Testis (tissue), 3 donors: Measurements from ENCODE around the gene TOMM40. TPM values are rescaled to one million over a fixed set of nuclear protein-coding genes. Genes with fewer than 3 reads are reported as not detected.
"Not testable (repeated sequence)": the region's sequence is repeated elsewhere in the genome, so short reads cannot be mapped to it uniquely, and the experiment has no call there.

Experiments
- DNase-seq: peaks from one replicate; pipeline ENCODE4 v3.0.0-alpha.2; 2019
- H3K27ac ChIP-seq, 2 donors: fragments of 200-600 bp; sonication (generic); one replicate each; pipeline ENCODE4 v1.5.1; 2019
- H3K27me3 ChIP-seq: fragments of 200-600 bp; sonication (generic); one replicate; pipeline ENCODE4 v1.5.1; 2019
- H3K36me3 ChIP-seq: fragments of 200-600 bp; sonication (generic); one replicate; pipeline ENCODE4 v1.5.1; 2017; ENCODE audit warnings: low read depth; ENCODE audit errors: missing control alignments
- H3K4me1 ChIP-seq: fragments of 200-600 bp; sonication (generic); one replicate; pipeline ENCODE4 v1.5.1; 2019
- H3K4me3 ChIP-seq, 2 donors: fragments of 200-600 bp; sonication (generic); one replicate each; pipeline ENCODE4 v1.5.1; 2017 to 2019
- H3K9me3 ChIP-seq: fragments of 200-600 bp; sonication (generic); one replicate; pipeline ENCODE4 v1.5.1; 2017
- POLR2A ChIP-seq: fragments of 450-650 bp; IDR thresholded peaks from one replicate; pipeline ENCODE4 v1.6.1; 2017; ENCODE audit warnings: antibody characterized with exemption, mild to moderate bottlenecking, moderate library complexity
- WGBS, 2 donors: methylation state at CpG; one replicate each; pipeline ENCODE4 v1.1.5; 2018; 5-methylcytosine and 5-hydroxymethylcytosine counted together
- intact Hi-C: fragments of 100-400 bp; cut with DNase I; formaldehyde crosslinking; loops from one replicate; pipeline ENCODE4 v1.15.1; 2023; ENCODE audit warnings: low total_unique reads
- polyA plus RNA-seq: library from polyadenylated mRNA; stranded (reverse); fragments of 350-450 nt; fragmentation: Illumina TruSeq; extraction: RNeasy Lipid Tissue Mini Kit (QIAGEN cat#74804); gene quantifications from one replicate; pipeline ENCODE4 v1.2.3, GENCODE V29; 2014; ENCODE audit warnings: low read depth, low replicate concordance; ENCODE audit not compliant: insufficient read depth
- total RNA-seq, 2 donors: library from RNA; depleted of rRNA; stranded (reverse); fragments of >200 nt; gene quantifications; one replicate each; pipeline ENCODE4 v1.2.3, GENCODE V29; 2016
- TF ChIP-seq, protein P1 (sequence below), 3 experiments: fragments of 450-650 bp in 2 of 3; fragments of 200-600 bp in 1 of 3; sonication (generic) in 1 of 3; IDR thresholded peaks; one replicate each; pipeline ENCODE4 v1.5.1; 2016 to 2019; ENCODE audit warnings: antibody characterized with exemption in 3 of 3, mild to moderate bottlenecking in 2 of 3, moderate library complexity in 1 of 3

The TOMM40 gene
- total and polyA plus RNA-seq, 3 donors from 2014 or later = 43.1 to 67.3 (median 54.7) TPM

DNA sequence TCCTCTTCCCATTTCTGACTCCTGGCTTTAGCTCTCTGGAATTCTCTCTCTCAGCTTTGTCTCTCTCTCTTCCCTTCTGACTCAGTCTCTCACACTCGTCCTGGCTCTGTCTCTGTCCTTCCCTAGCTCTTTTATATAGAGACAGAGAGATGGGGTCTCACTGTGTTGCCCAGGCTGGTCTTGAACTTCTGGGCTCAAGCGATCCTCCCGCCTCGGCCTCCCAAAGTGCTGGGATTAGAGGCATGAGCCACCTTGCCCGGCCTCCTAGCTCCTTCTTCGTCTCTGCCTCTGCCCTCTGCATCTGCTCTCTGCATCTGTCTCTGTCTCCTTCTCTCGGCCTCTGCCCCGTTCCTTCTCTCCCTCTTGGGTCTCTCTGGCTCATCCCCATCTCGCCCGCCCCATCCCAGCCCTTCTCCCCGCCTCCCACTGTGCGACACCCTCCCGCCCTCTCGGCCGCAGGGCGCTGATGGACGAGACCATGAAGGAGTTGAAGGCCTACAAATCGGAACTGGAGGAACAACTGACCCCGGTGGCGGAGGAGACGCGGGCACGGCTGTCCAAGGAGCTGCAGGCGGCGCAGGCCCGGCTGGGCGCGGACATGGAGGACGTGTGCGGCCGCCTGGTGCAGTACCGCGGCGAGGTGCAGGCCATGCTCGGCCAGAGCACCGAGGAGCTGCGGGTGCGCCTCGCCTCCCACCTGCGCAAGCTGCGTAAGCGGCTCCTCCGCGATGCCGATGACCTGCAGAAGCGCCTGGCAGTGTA, 17.2 kb downstream of the TOMM40 start:
- intact Hi-C loops = no loop called here
- H3K4me3 ChIP-seq = peak overlapping the region in 1 of 2 donors; percentile 21
- WGBS, 2 donors = 69 to 76% methylated on average over 17 to 46 of the region's 46 CpGs
- H3K9me3 ChIP-seq = no peaks in the 10 kb centered on the region
- no peak overlapping the region for H3K27ac ChIP-seq
- H3K27me3 ChIP-seq = no peaks in the 10 kb centered on the region
- no peak for DNase-seq
- H3K4me1 ChIP-seq = peaks cover 50% of the 10 kb centered on the region
- TF ChIP-seq, protein P1, sequence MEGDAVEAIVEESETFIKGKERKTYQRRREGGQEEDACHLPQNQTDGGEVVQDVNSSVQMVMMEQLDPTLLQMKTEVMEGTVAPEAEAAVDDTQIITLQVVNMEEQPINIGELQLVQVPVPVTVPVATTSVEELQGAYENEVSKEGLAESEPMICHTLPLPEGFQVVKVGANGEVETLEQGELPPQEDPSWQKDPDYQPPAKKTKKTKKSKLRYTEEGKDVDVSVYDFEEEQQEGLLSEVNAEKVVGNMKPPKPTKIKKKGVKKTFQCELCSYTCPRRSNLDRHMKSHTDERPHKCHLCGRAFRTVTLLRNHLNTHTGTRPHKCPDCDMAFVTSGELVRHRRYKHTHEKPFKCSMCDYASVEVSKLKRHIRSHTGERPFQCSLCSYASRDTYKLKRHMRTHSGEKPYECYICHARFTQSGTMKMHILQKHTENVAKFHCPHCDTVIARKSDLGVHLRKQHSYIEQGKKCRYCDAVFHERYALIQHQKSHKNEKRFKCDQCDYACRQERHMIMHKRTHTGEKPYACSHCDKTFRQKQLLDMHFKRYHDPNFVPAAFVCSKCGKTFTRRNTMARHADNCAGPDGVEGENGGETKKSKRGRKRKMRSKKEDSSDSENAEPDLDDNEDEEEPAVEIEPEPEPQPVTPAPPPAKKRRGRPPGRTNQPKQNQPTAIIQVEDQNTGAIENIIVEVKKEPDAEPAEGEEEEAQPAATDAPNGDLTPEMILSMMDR (IDR thresholded peaks at IDR 0.05) = no peak
- TF ChIP-seq POLR2A = no peak
- no peaks in the 10 kb centered on the region for H3K36me3 ChIP-seq

DNA sequence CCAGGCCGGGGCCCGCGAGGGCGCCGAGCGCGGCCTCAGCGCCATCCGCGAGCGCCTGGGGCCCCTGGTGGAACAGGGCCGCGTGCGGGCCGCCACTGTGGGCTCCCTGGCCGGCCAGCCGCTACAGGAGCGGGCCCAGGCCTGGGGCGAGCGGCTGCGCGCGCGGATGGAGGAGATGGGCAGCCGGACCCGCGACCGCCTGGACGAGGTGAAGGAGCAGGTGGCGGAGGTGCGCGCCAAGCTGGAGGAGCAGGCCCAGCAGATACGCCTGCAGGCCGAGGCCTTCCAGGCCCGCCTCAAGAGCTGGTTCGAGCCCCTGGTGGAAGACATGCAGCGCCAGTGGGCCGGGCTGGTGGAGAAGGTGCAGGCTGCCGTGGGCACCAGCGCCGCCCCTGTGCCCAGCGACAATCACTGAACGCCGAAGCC, 17.8 kb downstream of the TOMM40 start:
- WGBS, 2 donors = 50 to 81% methylated on average over 2 to 44 of the region's 44 CpGs
- no peak for TF ChIP-seq POLR2A
- TF ChIP-seq, protein P1 (IDR thresholded peaks at IDR 0.05) = no peak
- intact Hi-C loops = no loop called here

DNA sequence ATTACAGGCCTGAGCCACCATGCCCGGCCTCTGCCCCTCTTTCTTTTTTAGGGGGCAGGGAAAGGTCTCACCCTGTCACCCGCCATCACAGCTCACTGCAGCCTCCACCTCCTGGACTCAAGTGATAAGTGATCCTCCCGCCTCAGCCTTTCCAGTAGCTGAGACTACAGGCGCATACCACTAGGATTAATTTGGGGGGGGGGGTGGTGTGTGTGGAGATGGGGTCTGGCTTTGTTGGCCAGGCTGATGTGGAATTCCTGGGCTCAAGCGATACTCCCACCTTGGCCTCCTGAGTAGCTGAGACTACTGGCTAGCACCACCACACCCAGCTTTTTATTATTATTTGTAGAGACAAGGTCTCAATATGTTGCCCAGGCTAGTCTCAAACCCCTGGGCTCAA, 18.7 kb downstream of the TOMM40 start:
- H3K27me3 ChIP-seq = no peaks in the 10 kb centered on the region
- intact Hi-C loops = no loop called here
- H3K4me1 ChIP-seq = peaks cover 46% of the 10 kb centered on the region
- H3K36me3 ChIP-seq = no peaks in the 10 kb centered on the region
- H3K27ac ChIP-seq = peak overlapping the region in 1 of 2 donors; percentile 30
- no peak for TF ChIP-seq POLR2A
- TF ChIP-seq, protein P1 (IDR thresholded peaks at IDR 0.05) = no peak
- no peak for DNase-seq
- no peak overlapping the region for H3K4me3 ChIP-seq
- H3K9me3 ChIP-seq = no peaks in the 10 kb centered on the region
- WGBS, 2 donors = 60 to 81% methylated on average over 3 to 5 of the region's 5 CpGs

More for the DNA sequence above, 17.8 kb downstream of the TOMM40 start:
- peak overlapping the region in 1 of 2 donors; percentile 21 for H3K4me3 ChIP-seq
- peaks cover 48% of the 10 kb centered on the region for H3K4me1 ChIP-seq
- no peaks in the 10 kb centered on the region for H3K9me3 ChIP-seq
- no peak overlapping the region for H3K27ac ChIP-seq
- no peaks in the 10 kb centered on the region for H3K36me3 ChIP-seq
- no peak for DNase-seq
- H3K27me3 ChIP-seq = no peaks in the 10 kb centered on the region

DNA sequence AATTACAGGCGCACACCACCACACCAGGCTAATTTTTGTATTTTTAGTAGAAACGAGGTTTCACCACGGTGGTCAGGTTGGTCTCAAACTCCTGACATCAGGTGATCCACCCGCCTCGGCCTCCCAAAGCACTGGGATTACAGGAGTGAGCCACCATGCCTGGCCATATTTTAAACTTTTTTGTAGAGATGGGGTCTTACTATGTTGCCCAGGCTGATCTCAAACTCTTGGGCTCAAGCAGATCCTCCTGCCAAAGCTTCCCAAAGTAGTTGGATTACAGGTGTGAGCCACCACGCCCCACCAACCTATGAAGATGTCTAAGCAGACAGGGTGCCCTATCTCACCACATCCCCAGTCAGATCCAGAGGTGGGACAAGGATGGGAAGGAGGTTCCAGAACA, 20.8 kb downstream of the TOMM40 start:
- intact Hi-C loops, H3K9me3 ChIP-seq, H3K4me3 ChIP-seq, DNase-seq, H3K27me3 ChIP-seq, H3K36me3 ChIP-seq, H3K27ac ChIP-seq: not testable (repeated sequence)
- 94 to 97% methylated on average over 6 of the region's 6 CpGs for whole genome bisulfite sequencing, 2 donors
- H3K4me1 ChIP-seq = peaks cover 37% of the 10 kb centered on the region

DNA sequence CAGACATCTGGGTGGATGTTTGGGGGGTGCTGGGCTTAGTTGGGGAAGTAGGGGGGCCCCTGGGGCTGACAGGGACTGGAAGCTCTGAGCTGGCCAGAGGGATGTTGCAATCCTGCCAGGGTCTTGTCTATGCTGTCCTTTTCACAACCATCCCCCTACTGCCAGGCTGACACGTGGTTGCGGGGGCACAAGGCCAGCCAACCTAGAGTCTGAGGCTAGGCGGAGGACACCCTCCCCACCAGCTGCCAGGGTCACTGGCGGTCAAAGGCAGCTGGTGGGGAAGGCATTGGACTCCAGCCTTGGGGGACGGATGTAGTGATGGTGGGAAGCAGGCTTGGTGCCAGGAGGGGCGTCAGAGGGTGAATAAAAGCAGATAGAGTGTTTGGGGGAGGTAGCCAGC, 21.8 kb downstream of the TOMM40 start:
- H3K4me1 ChIP-seq = peaks cover 37% of the 10 kb centered on the region
- H3K27ac ChIP-seq = no peak overlapping the region
- 36 to 52% methylated on average over 6 of the region's 6 CpGs for WGBS, 2 donors
- intact Hi-C loops = no loop called here
- TF ChIP-seq, protein P1 (IDR thresholded peaks at IDR 0.05) = no peak
- no peak for TF ChIP-seq POLR2A
- no peaks in the 10 kb centered on the region for H3K36me3 ChIP-seq
- no peaks in the 10 kb centered on the region for H3K9me3 ChIP-seq
- no peak overlapping the region for H3K4me3 ChIP-seq
- DNase-seq = peak; percentile 82
- H3K27me3 ChIP-seq = no peaks in the 10 kb centered on the region

DNA sequence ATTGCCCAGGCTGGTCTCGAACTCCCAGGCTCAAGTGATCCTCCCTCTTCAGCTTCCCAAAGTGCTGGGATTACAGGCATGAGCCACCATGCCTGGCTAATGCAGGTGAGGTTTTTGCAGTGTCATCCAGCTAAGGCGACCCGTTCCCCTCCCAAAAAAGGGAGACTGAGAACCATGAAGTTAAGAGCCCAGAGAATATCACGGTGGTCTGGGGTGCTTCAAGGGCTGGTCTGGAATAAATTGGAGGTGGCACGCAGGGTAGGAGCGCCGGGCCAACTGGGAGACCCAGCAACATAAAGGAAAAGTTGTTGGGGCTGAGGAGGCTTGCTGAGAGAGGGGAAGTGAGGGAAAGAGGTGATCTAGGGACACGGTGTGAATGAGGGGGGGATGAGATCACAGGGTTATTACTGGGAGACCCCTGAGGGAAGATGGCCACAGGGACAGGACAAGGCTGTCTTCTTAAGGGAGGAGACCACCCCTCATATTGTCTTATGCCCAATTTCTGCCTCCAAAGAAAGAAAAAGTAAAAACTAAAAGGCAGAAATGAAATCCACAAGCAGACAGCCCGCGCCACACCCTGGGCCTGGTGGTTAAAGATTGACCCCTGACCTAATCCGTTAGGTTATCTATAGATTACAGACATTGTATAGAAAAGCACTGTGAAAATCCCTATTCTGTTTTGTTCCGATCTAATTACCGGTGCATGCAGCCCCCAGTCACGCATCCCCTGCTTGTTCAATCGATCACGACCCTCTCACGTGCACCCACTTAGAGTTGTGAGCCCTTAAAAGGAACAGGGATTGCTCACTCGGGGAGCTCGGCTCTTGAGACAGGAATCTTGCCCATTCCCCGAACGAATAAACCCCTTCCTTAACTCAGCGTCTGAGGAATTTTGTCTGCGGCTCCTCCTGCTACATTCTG, 22.7 kb downstream of the TOMM40 start:
- H3K27me3 ChIP-seq, H3K4me3 ChIP-seq, H3K9me3 ChIP-seq, H3K36me3 ChIP-seq, intact Hi-C loops, DNase-seq: not testable (repeated sequence)
- Histone ChIP-seq H3K4me1 (peaks cover 37% of the 10 kb centered on the region), H3K27ac (peak overlapping the region; percentile 63 to 70)
- WGBS, 2 donors = 46 to 53% methylated on average over 21 to 23 of the region's 23 CpGs

DNA sequence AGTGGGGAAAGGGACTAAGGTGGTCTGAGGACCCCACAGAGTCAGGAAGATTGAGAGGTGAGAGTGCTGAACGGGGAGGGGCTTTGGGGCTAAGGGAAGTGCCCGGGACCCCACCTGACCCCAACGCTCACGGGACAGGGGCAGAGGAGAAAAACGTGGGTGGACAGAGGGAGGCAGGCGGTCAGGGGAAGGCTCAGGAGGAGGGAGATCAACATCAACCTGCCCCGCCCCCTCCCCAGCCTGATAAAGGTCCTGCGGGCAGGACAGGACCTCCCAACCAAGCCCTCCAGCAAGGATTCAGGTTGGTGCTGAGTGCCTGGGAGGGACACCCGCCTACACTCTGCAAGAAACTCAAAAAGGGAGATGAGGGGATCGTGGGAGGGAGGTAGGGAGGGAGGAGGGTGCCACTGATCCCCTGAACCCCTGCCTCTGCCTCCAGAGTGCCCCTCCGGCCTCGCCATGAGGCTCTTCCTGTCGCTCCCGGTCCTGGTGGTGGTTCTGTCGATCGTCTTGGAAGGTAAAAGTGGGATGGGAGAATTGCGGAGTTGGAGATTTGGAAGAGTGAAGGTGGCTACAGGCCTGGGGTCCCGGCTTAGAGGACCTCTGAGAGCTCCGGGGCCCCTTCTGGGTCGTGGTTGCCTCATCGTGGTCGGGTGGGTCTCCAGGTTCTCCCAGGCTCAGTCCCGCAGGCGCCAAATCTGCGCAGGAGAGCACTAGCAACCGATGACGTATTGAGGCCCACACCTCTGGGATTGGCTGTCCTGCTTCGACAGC, 23.6 kb downstream of the TOMM40 start, which contains the start of gene APOC1:
Gene APOC1, plus strand, starts transcription at position 176 of the 774 bp plus-strand sequence. Its CDS starts 284 bp downstream, at position 460.
- H3K9me3 ChIP-seq, H3K36me3 ChIP-seq, intact Hi-C loops, H3K27me3 ChIP-seq: not testable (repeated sequence)
- Histone ChIP-seq H3K4me1 (peaks cover 36% of the 10 kb centered on the region), H3K27ac (peak within 1 kb of the TSS; percentile 63 to 70), H3K4me3 (peak within 1 kb of the TSS; percentile 54 to 58)
- 4 to 8% methylated on average over 23 to 28 of the region's 28 CpGs for WGBS, 2 donors
- DNase-seq = peak; percentile 95
